HT-29 (cell line): ENCODE measurements around the gene ABHD12B. TPM values are rescaled to one million over a fixed set of nuclear protein-coding genes. Genes with fewer than 3 reads are reported as not detected.

ENCODE experiments used
- small RNA-seq: library from RNA; depleted of rRNA; stranded (forward); fragments of <200 nt; gene quantifications from one replicate; pipeline ENCODE3, GENCODE V24; 2014
- total RNA-seq: library from RNA; depleted of rRNA; stranded (reverse); fragments of >200 nt; shearing (Covaris generic); gene quantifications from 2 replicates; pipeline ENCODE4 v1.2.3, GENCODE V29; 2014; rRNA removed

Gene ABHD12B
- total RNA-seq, 1 experiment from 2014 or later = not detected

Small RNAs within 50 kb of the gene (small RNA-seq; reads per million reads assigned to genes)
- gene RF00593 = not detected

Other genes with a start within 250 kb of the ABHD12B start
- 53.2 and 62.3 TPM in 2 replicates for gene SAV1, start 203.7 kb upstream of the ABHD12B start, total RNA-seq
- 5.9 and 12.4 TPM in 2 replicates for gene NIN, start 40.9 kb upstream of the ABHD12B start, total RNA-seq
- gene PYGL, start 72.4 kb downstream of the ABHD12B start, total RNA-seq = 36.8 and 44.5 TPM in 2 replicates
- gene TRIM9, start 223.1 kb downstream of the ABHD12B start, total RNA-seq = not detected in 2 replicates